HG03520 (cell line): ENCODE results near the gene MRPL34.
"Not testable (repeated sequence)": the region's sequence is repeated elsewhere in the genome, so short reads cannot be mapped to it uniquely, and the experiment has no call there.

Experiments
- ATAC-seq: cut with Tn5 transposase; IDR thresholded peaks from one replicate; pipeline ENCODE4 v1.9.1; 2021; ENCODE audit warnings: mild to moderate bottlenecking, moderate library complexity; ENCODE audit not compliant: unreplicated experiment

MRPL34 gene

GRCh38 chr19:17285415-17286135 is 20.1 kb upstream of the MRPL34 start:
- no peak for ATAC-seq

GRCh38 chr19:17286263-17286662 is 19.4 kb upstream of the MRPL34 start:
- no peak for ATAC-seq

DNA sequence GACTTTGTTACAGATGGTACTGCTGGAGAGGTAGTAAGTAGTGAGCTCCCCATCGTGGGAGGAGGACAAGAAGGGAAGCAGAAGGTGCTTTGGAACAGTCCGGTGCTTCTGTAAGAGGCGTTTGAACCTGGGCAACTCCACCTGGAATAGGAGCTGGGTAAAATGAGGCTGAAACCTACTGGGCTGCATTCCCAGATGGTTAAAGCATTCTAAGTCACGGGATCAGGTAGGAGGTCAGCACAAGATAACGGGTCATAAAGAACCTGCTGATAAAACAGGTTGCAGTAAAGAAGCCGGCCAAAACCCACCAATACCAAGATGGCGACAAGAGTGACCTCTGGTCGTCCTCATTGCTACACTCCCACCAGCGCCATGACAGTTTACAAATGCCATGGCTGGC is 18.9 kb upstream of the MRPL34 start:
- ATAC-seq = no peak

- ATAC-seq = no peak
Measured at GRCh38 chr19:17289489-17289888, 16.2 kb upstream of the MRPL34 start.

DNA sequence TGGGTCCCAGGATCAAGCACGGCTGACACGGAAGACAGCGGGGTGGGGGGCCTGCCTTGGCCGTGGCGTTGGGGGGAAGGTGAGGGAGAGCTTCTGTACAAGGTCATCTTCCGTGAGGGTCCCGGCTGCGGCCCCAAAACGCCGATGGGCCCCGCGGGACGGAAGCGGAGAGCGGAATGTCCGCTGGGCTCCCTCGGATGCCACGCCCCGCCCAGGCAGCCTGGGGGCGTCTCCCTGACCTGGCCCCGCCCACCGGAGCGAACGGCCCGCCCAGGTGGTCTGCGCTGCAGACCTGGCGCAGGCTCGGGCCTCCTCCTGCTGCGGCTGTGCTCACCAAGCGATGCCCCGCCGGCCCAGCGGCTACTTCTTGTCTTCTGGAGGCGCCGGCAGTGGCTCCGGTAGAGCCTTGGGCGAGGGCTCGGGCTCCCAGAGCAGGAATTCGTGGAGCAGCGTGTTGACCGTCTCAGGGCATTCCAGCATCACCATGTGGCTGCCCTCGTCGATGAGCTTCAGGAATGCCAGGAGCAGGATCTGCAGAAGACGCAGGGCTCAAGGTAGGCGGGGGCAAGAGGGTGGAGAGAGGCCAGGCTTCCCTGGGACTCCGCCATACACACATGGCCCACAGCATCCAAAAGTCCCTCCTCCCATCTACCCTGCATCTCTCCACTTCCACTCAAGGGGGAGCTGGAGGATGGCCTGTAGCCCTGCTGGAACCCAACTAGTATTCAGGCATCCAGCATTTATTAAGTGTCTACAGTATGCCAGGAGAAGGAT is 13.2 kb upstream of the MRPL34 start:
- no peak for ATAC-seq

DNA sequence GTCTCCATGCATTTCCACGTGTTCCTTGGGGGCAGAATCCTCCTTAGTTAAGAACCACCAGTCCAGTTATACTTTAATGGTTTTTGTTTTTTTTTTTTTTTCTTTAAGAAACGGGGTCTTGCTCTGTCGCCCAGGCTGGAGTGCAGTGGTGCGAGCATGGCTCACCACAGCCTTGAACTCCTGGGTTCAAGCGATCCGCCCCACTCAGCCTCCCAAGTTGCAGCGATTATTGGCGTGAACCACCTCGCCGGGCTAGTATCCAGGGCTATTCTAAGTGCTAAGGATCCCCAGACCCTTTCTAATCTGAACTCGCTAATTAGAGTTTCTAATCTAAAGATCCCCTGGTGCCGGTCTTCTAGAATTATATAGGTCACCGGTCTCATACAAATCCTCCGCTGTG is 12.1 kb upstream of the MRPL34 start:
- ATAC-seq = no peak

DNA sequence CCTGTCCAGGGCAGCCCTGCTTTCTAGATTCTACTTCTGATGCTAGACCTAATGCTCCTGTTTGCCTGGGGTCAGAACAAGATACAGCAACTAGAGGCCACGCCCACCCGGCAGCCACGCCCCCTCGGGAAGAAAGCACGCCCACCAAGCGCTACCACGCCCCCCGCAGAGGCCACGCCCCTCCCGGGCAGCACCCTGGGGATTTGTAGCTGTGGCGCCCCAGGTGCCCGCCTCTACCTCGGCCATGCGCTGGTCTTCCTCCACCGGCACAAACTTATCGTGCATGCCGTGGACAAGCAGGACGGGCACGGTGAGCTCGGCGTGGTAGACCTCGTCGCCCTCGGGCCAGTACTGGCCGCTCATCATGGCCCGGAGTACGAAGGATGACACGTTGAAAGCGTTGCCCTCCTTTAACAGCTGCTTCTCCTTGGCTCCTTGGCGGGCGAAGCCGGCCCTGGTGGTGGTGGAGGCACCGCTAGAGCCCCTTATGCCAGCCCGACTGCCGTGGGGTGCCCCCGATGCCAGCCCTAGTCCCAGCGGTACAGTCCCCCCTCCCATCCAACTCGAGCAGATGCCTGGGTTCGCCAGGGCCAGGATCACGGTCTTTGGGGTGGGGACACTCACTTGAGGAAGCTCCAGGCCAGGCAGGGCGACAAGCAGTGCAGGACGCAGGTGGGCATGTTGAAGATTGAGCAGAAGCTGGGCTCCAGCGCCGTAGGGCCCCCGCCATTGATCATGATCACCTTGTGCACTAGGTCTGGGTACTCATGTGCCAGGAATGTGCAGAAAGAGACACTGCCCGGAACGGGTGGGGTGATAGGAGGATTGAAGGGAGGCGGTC is 11.4 kb upstream of the MRPL34 start:
- ATAC-seq = no peak

- not testable (repeated sequence) for ATAC-seq
Measured at GRCh38 chr19:17295551-17295950, 10.1 kb upstream of the MRPL34 start.

- ATAC-seq = no peak
Measured at GRCh38 chr19:17296273-17296672, 9.4 kb upstream of the MRPL34 start.

- no peak for ATAC-seq
Measured at GRCh38 chr19:17296976-17297375, 8.7 kb upstream of the MRPL34 start.

- ATAC-seq = no peak
Measured at GRCh38 chr19:17300992-17301619, 4.6 kb upstream of the MRPL34 start.

DNA sequence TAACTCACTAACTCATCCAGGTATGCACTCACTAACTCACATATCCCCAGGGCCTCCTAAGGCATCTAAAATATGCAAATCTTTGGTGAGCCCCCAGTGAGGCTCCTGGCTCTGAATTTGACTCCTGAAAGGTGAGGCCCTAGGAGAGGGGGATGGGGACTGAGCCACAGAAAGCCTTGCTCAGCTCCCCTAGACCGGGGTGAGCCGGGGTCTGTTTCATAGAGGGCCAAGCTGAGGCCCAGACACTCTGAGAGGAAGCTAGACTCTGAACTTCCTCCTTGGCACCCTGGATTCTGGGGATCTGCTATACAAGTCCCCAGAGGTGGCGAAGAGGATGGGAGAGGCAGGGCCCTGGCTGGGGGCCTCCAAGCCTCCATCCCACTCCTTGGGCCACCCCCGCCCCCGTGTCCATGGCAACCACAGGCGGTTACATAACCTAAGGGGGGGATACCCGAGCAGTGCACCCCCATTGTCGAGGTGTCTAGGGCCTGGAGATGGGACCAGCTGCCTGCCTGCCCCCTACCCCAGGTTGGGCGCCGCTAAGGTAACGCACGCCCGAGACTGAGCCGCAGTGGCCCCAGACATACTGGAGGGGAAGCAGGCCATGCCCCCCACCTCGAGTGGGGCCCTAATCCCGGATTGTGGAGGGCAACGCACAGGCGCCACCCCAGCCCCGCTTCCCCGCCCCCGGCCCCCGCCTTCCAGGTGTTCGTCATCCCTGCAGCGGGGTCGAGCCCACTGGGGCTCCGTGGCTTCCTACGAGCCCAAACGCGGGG is 3.1 kb upstream of the MRPL34 start:
- no peak for ATAC-seq

DNA sequence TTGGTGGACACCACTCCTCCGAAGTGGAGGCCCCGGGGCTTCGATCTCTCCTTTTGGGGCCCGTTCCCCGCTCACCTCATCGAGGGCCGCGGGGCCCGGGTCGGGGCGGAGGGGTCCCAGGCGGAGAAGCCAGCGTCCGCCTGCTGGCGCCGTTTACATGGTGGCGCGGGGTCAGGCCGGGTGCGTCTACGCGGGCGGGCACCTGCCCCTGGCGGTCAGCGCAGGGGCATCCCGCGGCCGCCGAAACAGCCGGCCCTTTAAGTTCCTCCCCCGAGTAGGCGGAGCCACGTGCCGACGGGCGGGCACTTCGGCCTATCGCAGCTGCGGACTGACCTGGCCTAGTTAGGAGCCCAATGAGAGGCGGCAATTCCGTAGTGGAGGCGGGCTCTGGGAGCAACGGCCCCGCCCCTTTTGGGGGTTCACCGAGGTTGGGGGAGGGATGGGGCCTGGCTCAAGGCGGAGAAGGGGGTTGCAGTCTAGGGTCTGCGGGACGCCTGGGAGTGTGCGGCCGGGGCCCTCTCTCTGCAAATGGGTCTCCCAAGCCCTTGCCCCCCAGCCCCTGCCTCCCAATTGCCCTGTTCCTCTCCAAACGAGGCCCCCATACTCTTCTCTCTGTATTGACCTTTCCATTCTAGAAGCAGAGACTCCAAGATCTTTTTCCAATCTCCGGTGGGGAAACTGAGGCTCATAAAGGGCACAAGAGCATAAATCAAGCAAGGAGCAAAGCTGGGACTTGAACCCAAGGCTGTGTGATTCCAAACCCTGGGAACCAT is 2.3 kb upstream of the MRPL34 start, which contains the start of gene ABHD8:
Gene ABHD8, minus strand, starts transcription at position 259 of the 773 bp plus-strand sequence. CDS start 1,809 bp downstream, outside the sequence.
- peak; percentile 42 for ATAC-seq

GRCh38 chr19:17303940-17304267 is 1.8 kb upstream of the MRPL34 start:
- no peak for ATAC-seq

- no peak for ATAC-seq
Measured at GRCh38 chr19:17304386-17305215, 1.1 kb upstream of the MRPL34 start.

DNA sequence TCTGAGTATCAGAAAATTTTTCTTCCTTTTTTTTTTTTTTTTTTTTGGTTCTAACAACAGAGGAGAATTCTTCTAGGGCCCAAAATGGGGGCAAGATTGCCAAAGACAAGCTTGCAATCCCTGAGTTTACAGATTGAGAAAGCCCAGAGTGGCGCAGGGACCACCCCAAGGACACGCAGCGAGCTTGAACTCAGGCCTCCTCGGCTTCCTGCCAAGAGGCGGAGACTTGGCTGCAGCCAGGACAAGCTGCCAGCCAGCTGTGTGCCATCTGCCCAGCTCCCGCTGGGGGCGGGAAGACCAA is 506 bp upstream of the MRPL34 start:
- ATAC-seq = no peak

DNA sequence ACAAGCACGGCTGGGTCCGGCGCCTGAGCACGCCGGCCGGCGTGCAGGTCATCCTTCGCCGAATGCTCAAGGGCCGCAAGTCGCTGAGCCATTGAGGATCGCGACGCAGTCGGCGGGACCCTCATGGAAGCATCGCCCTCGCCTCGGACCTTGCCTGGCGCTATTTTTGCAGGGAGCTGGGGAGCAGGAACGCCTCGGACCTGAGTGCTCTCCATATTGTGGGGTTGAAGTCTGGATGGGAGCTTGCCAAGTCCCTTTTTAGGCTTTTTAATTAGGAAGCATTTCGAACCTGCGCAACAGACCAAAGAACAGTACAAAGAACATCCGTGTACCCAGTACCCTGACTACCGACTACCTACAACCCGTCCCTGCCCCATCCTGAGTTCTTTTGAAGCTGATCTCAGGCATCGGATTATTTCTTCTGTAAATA is 628 bp downstream of the MRPL34 start:
- no peak for ATAC-seq

DNA sequence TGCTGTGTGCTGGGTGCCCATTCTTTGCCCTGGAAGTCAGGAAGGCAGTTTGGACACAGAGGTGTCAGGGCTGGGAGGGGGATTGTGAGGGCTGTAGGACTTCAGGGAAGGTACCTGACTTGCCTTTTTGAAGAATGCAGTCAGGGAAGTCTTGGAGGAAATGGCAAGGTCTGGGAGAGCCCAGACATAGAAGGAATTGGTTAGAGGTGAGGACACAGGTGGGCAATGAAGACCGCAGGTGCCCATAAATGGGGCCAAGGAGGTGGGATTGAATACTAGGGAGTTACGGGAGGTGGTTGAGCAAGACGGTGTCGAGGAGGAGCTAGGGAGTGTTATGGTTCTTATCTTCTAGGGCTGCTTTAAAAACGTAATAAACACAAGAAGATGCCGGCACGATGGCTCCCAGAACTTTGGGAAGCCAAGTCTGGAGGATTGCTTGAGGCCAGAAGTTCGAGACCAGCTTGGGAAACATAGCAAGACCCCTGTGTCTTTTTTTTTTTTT is 2.3 kb downstream of the MRPL34 start:
- no peak for ATAC-seq
